WI38 (cell line): ENCODE measurements around the gene MCM9.
"Not testable (repeated sequence)": the region's sequence is repeated elsewhere in the genome, so short reads cannot be mapped to it uniquely, and the experiment has no call there.

Experiments
- H3K4me3 ChIP-seq: 2 replicates; pipeline ENCODE4 v1.5.1; 2011; ENCODE audit warnings: low read depth, mild to moderate bottlenecking, control low read depth, low read length
- TF ChIP-seq, protein P1 (sequence below): IDR thresholded peaks from 2 replicates; pipeline ENCODE4 v1.5.1; 2012; ENCODE audit warnings: low read depth, mild to moderate bottlenecking, control low read depth, low read length

Gene MCM9

DNA sequence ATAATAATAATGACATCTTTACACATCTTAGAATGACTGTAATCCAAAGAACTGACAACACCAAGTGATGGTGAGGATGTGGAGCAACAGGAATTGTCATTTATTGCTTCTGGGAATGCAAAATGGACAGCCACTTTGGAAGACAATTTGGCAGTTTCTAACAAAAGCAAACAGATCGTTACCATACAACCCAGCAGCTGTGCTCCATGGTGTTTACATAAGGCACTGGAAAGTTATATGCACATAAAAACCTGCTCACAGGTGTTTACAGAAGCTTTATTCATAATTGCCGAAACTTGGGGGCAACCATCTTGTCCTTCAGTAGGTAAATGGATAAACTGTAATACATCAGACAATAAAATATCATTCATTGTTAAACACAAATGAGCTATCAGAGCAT lies 59.3 kb downstream of the MCM9 start:
- no peak overlapping the region for H3K4me3 ChIP-seq
- TF ChIP-seq, protein P1, sequence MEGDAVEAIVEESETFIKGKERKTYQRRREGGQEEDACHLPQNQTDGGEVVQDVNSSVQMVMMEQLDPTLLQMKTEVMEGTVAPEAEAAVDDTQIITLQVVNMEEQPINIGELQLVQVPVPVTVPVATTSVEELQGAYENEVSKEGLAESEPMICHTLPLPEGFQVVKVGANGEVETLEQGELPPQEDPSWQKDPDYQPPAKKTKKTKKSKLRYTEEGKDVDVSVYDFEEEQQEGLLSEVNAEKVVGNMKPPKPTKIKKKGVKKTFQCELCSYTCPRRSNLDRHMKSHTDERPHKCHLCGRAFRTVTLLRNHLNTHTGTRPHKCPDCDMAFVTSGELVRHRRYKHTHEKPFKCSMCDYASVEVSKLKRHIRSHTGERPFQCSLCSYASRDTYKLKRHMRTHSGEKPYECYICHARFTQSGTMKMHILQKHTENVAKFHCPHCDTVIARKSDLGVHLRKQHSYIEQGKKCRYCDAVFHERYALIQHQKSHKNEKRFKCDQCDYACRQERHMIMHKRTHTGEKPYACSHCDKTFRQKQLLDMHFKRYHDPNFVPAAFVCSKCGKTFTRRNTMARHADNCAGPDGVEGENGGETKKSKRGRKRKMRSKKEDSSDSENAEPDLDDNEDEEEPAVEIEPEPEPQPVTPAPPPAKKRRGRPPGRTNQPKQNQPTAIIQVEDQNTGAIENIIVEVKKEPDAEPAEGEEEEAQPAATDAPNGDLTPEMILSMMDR, result no peak

- TF ChIP-seq, protein P1, result no peak
- H3K4me3 ChIP-seq, result no peak overlapping the region
Measured at GRCh38 chr6:118873239-118873638, 61.7 kb downstream of the MCM9 start.

DNA sequence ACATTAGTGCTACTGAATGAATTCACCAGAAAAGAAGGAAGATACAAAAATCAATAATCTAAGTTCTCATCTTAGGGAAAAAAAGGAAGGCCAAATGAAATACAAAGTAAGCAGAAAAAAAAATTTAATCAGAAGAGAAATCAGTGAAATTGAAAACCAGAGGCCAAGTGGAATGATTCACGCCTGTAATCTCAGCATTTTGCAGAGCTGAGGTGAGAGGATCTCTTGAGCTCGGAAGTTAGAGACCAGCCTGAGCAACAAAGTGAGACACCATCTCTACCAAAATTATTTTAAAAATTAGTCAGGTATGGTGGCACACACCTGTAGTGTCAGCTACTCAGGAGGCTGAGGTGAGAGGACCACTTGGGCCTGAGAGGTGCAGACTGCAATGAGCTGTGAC lies 62.2 kb downstream of the MCM9 start:
- TF ChIP-seq, protein P1, result no peak
- no peak overlapping the region for H3K4me3 ChIP-seq

- H3K4me3 ChIP-seq, result no peak overlapping the region
- TF ChIP-seq, protein P1, result no peak
Measured at GRCh38 chr6:118872318-118872717, 62.6 kb downstream of the MCM9 start.

GRCh38 chr6:118871331-118871730 lies 63.6 kb downstream of the MCM9 start:
- no peak overlapping the region for H3K4me3 ChIP-seq
- TF ChIP-seq, protein P1, result no peak

GRCh38 chr6:118869894-118870589 lies 64.9 kb downstream of the MCM9 start:
- TF ChIP-seq, protein P1, result no peak
- H3K4me3 ChIP-seq, result no peak overlapping the region

DNA sequence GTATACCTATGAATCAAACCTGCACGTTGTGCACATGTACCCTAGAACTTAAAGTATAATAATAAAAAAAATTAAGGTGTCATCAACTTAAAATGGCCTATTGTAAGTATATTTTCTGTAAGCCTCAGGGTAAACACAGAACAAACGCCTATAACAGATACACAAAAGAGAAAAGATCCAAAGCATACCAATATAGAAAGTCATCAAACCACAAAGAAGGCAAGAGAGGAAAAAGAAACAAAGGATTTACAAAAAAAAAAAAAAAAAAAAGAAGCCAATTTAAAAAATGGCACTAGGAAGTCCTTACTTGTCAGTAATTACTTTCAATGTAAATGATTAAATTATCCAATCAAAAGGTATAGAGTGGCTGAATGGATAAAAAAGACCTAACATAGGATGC lies 65.6 kb downstream of the MCM9 start:
- TF ChIP-seq, protein P1, result no peak

DNA sequence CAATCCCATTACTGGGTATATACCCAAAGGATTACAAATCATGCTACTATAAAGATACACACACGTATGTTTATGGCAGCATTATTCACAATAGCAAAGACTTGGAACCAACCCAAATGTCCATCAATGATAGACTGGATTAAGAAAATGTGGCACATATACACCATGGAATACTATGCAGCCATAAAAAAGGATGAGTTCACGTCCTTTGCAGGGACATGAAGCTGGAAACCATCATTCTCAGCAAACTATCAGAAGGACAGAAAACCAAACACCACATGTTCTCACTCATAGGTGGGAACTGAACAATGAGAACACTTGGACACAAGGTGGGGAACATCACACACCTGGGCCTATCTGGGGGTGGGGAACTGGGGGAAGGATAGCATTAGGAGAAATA lies 66.1 kb downstream of the MCM9 start:
- not testable (repeated sequence) for H3K4me3 ChIP-seq

More for the DNA sequence above, 65.6 kb downstream of the MCM9 start:
- H3K4me3 ChIP-seq, result no peak overlapping the region
